Mesodermal cell (in vitro differentiated cells): ENCODE results near the gene CMTM8. TPM values are rescaled to one million over a fixed set of nuclear protein-coding genes. Genes with fewer than 3 reads are reported as not detected.
A peak's percentile ranks its signal among the peaks of the same experiment; 100 is the strongest.
"Not testable (repeated sequence)": the region's sequence is repeated elsewhere in the genome, so short reads cannot be mapped to it uniquely, and the experiment has no call there.

Experiments used
- H3K27ac ChIP-seq: 2 replicates; pipeline ENCODE4 v1.7.0; 2013; ENCODE audit warnings: mild to moderate bottlenecking, low read depth, low read length, moderate library complexity; ENCODE audit not compliant: severe bottlenecking
- H3K36me3 ChIP-seq: 2 replicates; pipeline ENCODE4 v1.7.1; 2013; ENCODE audit warnings: mild to moderate bottlenecking, low read length, moderate library complexity; ENCODE audit not compliant: control insufficient read depth, insufficient read depth
- H3K4me1 ChIP-seq: one replicate; pipeline ENCODE4 v1.7.1; 2013; ENCODE audit warnings: mild to moderate bottlenecking, low read length; ENCODE audit not compliant: insufficient read depth, control insufficient read depth, poor library complexity, severe bottlenecking
- H3K4me3 ChIP-seq: 2 replicates; pipeline ENCODE4 v1.7.0; 2013; ENCODE audit warnings: low read length, control low read depth, mild to moderate bottlenecking; ENCODE audit not compliant: insufficient read depth, poor library complexity, severe bottlenecking; ENCODE audit errors: extremely low read depth
- H3K9me3 ChIP-seq: 2 replicates; pipeline ENCODE4 v1.7.1; 2013; ENCODE audit warnings: mild to moderate bottlenecking, low read length, moderate library complexity; ENCODE audit not compliant: control insufficient read depth
- WGBS, 2 experiments: methylation state at CpG; one replicate each; pipeline ENCODE4 v1.1.5; 2013; ENCODE audit warnings: missing lambda C conversion rate in 2 of 2; ENCODE audit not compliant: insufficient coverage in 2 of 2; 5-methylcytosine and 5-hydroxymethylcytosine counted together
- polyA plus RNA-seq, 2 experiments: library from polyadenylated mRNA; stranded (reverse); fragments of 50-300 nt; gene quantifications; one replicate each; pipeline ENCODE4 v1.2.3, GENCODE V29; 2013

Gene CMTM8
- polyA plus RNA-seq (2013, experiment 1 of 2): 11.6 TPM
- polyA plus RNA-seq (2013, experiment 2 of 2): 9.4 TPM

GRCh38 chr3:32238453-32239306, at the start of gene CMTM8:
CMTM8 (plus strand) TSS chr3:32238680; CDS start chr3:32238973, 293 bp downstream.
- 0 to 1% methylated on average over 33 to 59 of the region's 96 CpGs for WGBS, 2 experiments
- Histone ChIP-seq H3K4me1 (no peaks in the 10 kb centered on the region), H3K36me3 (no peaks in the 10 kb centered on the region), H3K27ac (no peak within 1 kb of the TSS), H3K9me3 (no peaks in the 10 kb centered on the region), H3K4me3 (peak within 1 kb of the TSS; percentile 66)

DNA sequence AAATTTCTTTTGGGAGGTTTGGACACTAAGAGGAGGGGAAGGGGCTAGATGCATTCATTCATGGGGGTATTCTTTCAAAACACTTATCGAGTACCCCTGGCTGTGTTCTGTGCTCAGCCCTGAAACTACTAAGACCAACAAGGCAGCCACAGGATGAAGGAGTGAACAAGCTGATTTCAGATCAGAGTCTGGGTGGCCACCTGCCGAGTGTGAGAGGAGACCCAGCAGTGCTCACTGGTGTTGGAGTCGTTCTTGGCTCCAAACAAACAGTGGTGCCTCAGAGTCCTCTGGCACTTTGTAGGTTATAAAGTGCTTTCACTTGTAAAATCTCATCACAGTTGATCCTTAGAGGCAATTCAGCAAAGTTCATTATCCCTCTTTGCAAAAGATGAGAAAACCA, 48.8 kb upstream of the CMTM8 start:
- Histone ChIP-seq H3K4me1 (no peaks in the 10 kb centered on the region), H3K9me3 (no peaks in the 10 kb centered on the region), H3K4me3 (no peak overlapping the region), H3K27ac (no peak overlapping the region), H3K36me3 (no peaks in the 10 kb centered on the region)
- WGBS, 2 experiments: 44 to 57% methylated on average over 3 of the region's 3 CpGs

- 92 to 100% methylated on average over 2 to 6 of the region's 6 CpGs for WGBS, 2 experiments
Observed at GRCh38 chr3:32190556-32190955, 47.9 kb upstream of the CMTM8 start.

GRCh38 chr3:32193101-32193500, 45.4 kb upstream of the CMTM8 start:
- Histone ChIP-seq H3K4me1 (no peaks in the 10 kb centered on the region), H3K36me3 (no peaks in the 10 kb centered on the region), H3K4me3 (no peak overlapping the region), H3K27ac (no peak overlapping the region), H3K9me3 (no peaks in the 10 kb centered on the region)

More at GRCh38 chr3:32190556-32190955, 47.9 kb upstream of the CMTM8 start:
- H3K9me3 ChIP-seq, H3K27ac ChIP-seq, H3K4me3 ChIP-seq, H3K36me3 ChIP-seq, H3K4me1 ChIP-seq: not testable (repeated sequence)

DNA sequence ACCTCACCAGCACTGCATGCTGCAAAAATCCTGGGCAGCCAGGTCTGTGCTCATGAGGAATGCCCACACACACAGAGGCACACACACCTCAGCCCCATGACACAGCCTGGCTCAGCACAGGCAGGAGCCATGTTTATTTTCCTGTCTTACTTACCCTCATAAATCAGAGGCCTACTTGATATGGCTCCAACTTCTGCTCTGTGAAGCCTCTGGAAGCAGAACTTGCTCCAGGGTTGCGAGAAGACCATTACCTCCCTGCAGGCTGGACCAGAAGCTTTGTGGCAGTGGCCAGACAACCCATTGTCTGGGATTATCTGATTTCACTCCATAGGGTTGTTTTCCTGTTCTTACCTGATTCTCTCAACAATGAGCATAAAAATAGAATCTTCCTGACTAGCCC, 43.8 kb upstream of the CMTM8 start:
- no peaks in the 10 kb centered on the region for H3K36me3 ChIP-seq
- 100% methylated on average over 1 of the region's 1 CpG for WGBS, 2 experiments
- H3K27ac ChIP-seq: no peak overlapping the region
- no peak overlapping the region for H3K4me3 ChIP-seq
- no peaks in the 10 kb centered on the region for H3K4me1 ChIP-seq
- no peaks in the 10 kb centered on the region for H3K9me3 ChIP-seq

DNA sequence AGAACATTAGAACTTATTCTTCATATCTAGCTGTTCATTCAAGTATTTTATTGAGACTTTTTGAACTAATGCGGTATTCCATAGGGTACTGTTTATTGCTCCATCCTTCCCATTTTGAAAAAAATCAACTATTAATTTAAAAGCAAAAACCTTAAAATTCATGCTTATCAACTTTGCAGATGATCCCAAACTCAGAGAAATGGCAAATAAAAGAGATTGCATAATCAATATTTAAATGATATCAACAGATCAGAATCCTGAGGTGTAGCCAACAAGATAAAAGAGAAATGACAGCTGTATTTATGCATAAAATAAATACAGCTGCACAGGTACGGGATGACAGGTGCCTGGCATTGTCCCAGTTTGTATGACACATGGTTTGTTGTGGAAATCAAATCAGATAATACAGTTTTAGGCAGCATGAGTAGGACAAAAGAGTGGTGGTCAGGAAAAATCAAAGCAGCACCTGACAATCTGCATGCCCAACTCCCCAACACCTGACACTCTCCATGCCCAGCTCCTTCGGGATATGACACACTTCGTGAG, 42.4 kb upstream of the CMTM8 start:
- no peaks in the 10 kb centered on the region for H3K36me3 ChIP-seq
- no peaks in the 10 kb centered on the region for H3K4me1 ChIP-seq
- WGBS, 2 experiments: 88 to 92% methylated on average over 1 to 2 of the region's 4 CpGs
- no peaks in the 10 kb centered on the region for H3K9me3 ChIP-seq
- no peak overlapping the region for H3K27ac ChIP-seq
- no peak overlapping the region for H3K4me3 ChIP-seq

DNA sequence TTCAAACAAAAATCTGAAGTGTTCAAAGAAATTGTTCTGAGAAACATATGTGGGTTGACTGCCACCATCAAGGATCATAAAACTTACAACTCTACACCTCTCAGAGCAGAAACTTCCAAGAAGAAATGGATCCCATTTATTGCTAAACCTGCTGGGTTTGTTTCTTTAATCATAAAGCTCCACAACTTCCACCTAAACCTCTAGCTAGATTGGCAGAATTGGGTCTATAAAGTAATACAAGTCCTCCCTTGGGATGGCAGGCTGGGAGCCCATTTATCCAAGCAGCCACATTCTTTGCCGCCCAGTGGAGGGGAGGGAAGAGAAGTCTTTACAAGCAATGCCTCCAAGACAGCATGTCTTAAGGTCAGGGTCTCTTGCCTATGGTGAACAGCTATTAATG, 40.5 kb upstream of the CMTM8 start:
- no peaks in the 10 kb centered on the region for H3K36me3 ChIP-seq
- H3K9me3 ChIP-seq: no peaks in the 10 kb centered on the region
- WGBS, 2 experiments: 100% methylated on average over 1 of the region's 1 CpG; no CpG with 5 or more reads in 1 of the 2 experiments
- H3K4me1 ChIP-seq: no peaks in the 10 kb centered on the region
- no peak overlapping the region for H3K27ac ChIP-seq
- no peak overlapping the region for H3K4me3 ChIP-seq

GRCh38 chr3:32198714-32199113, 39.8 kb upstream of the CMTM8 start:
- H3K9me3 ChIP-seq: no peaks in the 10 kb centered on the region
- no peak overlapping the region for H3K27ac ChIP-seq
- H3K4me3 ChIP-seq: no peak overlapping the region
- no peaks in the 10 kb centered on the region for H3K36me3 ChIP-seq
- WGBS, 2 experiments: 96 to 97% methylated on average over 3 of the region's 3 CpGs
- no peaks in the 10 kb centered on the region for H3K4me1 ChIP-seq

DNA sequence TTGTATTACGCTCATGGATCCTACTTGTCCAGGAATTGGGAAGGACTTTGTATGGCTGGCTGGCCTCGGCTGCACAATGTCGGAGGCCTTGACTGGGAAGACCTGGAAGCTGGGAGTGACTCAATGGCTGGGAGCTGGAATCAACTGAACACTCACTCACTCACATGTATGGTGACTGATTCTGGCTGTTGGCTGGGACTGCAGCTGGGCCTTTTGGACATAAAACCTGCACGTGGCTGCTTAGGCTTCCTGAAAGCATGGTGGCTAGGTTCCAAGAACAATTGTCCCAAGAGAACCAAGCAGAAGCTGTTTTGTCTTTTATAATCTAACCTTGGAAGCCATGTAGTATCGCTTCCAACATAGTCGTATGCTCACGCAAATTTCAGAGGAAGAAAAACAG, 38.0 kb upstream of the CMTM8 start:
- no peaks in the 10 kb centered on the region for H3K4me1 ChIP-seq
- H3K9me3 ChIP-seq: no peaks in the 10 kb centered on the region
- 95 to 97% methylated on average over 7 of the region's 7 CpGs for WGBS, 2 experiments
- H3K36me3 ChIP-seq: no peaks in the 10 kb centered on the region
- no peak overlapping the region for H3K4me3 ChIP-seq
- no peak overlapping the region for H3K27ac ChIP-seq

DNA sequence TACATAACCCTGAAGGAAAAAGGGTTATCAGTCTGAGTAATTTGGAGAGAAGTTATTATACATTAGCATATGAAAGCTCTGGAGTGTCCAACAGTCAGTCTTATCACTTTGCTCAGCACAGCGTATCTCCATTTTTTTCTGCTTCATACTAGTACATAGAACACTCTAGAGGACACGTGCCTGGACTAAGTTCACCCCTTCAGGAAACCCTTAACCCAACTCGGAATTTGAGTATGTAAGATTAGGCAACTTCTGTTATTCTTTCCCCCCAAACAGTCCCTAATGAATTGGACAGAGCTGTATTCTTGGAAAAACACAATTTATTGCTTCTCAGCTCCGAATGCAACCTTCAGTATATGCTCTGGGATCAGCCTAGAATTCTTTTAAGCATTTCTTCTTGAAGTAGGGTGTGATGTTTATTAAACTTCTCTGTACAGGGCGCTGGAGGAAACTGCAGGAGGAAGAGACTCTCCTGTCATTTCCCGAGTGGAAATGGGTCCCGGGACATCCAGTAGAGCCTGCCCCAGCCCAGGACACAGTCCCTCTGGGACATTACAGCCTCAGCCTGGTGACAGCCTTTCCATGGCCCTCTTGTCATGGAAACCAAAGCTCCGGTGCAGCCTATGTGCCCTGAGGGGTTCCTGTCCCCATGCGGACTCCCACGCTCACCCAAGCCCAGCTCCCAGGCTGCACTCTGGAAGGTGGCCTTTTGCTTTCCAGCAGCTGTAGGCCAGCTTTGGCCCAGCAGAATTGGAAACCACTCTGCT, 37.3 kb upstream of the CMTM8 start:
- 93 to 94% methylated on average over 8 to 9 of the region's 10 CpGs for WGBS, 2 experiments
- no peaks in the 10 kb centered on the region for H3K9me3 ChIP-seq
- H3K4me3 ChIP-seq: no peak overlapping the region
- H3K27ac ChIP-seq: no peak overlapping the region
- H3K36me3 ChIP-seq: no peaks in the 10 kb centered on the region
- H3K4me1 ChIP-seq: no peaks in the 10 kb centered on the region
